Prostate gland (tissue), 2 donors: ENCODE results near the gene GAGE12J. TPM values are rescaled to one million over a fixed set of nuclear protein-coding genes. Genes with fewer than 3 reads are reported as not detected.
"Not testable (repeated sequence)": the region's sequence is repeated elsewhere in the genome, so short reads cannot be mapped to it uniquely, and the experiment has no call there.

Experiments used
- DNase-seq: peaks from one replicate; pipeline ENCODE4 v3.0.0-alpha.2; 2019; ENCODE audit warnings: low spot score
- H3K27ac ChIP-seq, 2 donors: fragments of 200-600 bp; sonication (generic); 2 replicates each; pipeline ENCODE4 v1.5.1; 2017 to 2019
- H3K27me3 ChIP-seq: fragments of 200-600 bp; sonication (generic); replicated peaks from 2 replicates; pipeline ENCODE4 v1.5.1; 2019; ENCODE audit not compliant: insufficient read depth
- H3K36me3 ChIP-seq, 2 donors: fragments of 200-600 bp; sonication (generic); 1 replicate in 1 of 2; 2 replicates in 1 of 2; pipeline versions ENCODE4 v1.5.1 to v1.8.1; 2017 to 2019
- H3K4me1 ChIP-seq: fragments of 200-600 bp; sonication (generic); replicated peaks from 2 replicates; pipeline ENCODE4 v1.5.1; 2019
- H3K4me3 ChIP-seq, 2 donors: fragments of 200-600 bp; sonication (generic); 2 replicates each; pipeline ENCODE4 v1.5.1; 2017 to 2019
- H3K9me3 ChIP-seq: fragments of 200-600 bp; sonication (generic); 2 replicates; pipeline ENCODE4 v1.5.1; 2017
- POLR2A ChIP-seq: fragments of 450-650 bp; IDR thresholded peaks from one replicate; pipeline ENCODE4 v1.6.1; 2016; ENCODE audit warnings: antibody characterized with exemption, mild to moderate bottlenecking
- POLR2AphosphoS5 ChIP-seq: sonication (generic); formaldehyde crosslinking; IDR thresholded peaks from one replicate; pipeline ENCODE4 v1.6.1; 2017; ENCODE audit warnings: antibody characterized with exemption
- WGBS: methylation state at CpG from one replicate; pipeline ENCODE4 v1.1.5; 2018; 5-methylcytosine and 5-hydroxymethylcytosine counted together
- intact Hi-C: fragments of 100-400 bp; cut with DNase I; formaldehyde crosslinking; loops from one replicate; pipeline ENCODE4 v1.14.2; 2022
- total RNA-seq, 2 donors: library from RNA; depleted of rRNA; stranded (reverse); fragments of >200 nt; gene quantifications; one replicate each; pipeline ENCODE4 v1.1.0, GENCODE V29; 2016
- TF ChIP-seq, protein P1 (sequence below), 4 experiments: fragments of 200-600 bp in 2 of 4; fragments of 450-650 bp in 2 of 4; sonication (generic) in 2 of 4; IDR thresholded peaks; 1 replicate in 3 of 4; 2 replicates in 1 of 4; pipeline ENCODE4 v1.5.1; 2016 to 2019; ENCODE audit warnings: antibody characterized with exemption in 4 of 4, mild to moderate bottlenecking in 2 of 4, moderate library complexity in 2 of 4

The GAGE12J gene, protein sequence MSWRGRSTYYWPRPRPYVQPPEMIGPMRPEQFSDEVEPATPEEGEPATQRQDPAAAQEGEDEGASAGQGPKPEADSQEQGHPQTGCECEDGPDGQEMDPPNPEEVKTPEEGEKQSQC
- total RNA-seq: not detected

DNA sequence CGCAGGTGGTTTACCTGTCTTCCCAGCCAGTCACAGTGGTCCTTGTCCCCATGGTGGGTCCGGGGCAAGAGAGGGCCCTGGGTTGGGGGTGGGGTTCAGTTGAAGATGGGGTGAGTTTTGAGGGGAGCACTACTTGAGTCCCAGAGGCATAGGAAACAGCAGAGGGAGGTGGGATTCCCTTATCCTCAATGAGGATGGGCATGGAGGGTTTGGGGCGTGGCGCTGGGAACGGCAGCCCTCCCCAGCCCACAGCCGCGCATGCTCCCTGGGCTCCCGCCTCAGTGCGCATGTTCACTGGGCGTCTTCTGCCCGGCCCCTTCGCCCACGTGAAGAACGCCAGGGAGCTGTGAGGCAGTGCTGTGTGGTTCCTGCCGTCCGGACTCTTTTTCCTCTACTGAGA, at the start of gene GAGE12J:
TSS of gene GAGE12J (plus strand) at position 301 of the 400 bp plus-strand sequence. CDS start 1,157 bp downstream, outside the sequence.
- H3K4me1 ChIP-seq, H3K9me3 ChIP-seq, DNase-seq, H3K27me3 ChIP-seq, intact Hi-C loops, H3K27ac ChIP-seq, H3K36me3 ChIP-seq, H3K4me3 ChIP-seq: not testable (repeated sequence)
- no CpG with 5 or more reads among the region's 16 CpGs for WGBS

DNA sequence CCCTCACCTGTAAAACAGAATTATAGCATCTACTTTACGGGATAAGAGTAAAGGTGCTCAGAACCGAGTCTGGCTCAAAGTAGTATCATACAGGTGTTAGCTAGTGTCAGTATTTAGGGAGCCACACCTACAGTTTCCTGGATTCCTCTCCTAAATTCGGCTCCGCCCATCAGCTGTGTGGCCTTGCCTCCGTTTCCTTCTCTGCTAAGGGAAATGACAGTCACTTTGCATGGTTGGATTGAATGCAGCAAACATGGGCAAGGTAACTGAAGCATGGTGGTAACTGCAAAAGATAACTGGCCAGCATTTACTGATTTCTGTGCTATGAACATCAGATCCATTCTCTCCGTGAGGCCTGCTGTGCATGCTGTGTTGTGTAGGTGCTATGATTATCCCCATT, 49.4 kb upstream of the GAGE12J start:
- no peak for DNase-seq

DNA sequence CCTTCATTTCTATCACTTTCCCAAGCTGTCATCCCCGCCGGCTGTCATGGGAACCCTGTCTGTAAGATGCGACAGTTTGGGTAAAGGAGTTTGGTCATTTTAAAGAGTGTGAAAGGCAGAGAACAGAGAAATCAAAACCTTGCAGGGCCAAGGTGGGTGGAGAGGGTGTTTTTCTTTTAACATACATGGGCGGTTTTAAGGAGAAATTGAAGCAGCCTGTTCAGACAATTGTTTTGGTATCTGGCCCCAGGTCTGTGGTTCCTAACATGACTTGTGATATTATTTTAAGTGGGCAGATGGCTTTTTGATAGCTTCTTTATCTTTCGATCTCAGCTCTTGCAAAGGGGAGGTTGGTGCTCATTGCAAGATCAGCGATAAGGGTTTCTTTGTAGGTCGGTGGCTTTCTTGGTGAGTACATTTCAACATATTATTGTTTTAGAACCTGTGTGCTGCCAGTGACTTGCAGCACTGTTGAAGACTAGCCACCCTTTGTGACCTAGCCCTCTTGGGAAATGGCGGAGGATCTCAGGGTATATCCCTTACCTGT, 48.6 kb upstream of the GAGE12J start:
- Histone ChIP-seq H3K27ac (no peak overlapping the region), H3K27me3 (no peaks in the 10 kb centered on the region), H3K9me3 (no peaks in the 10 kb centered on the region), H3K4me1 (no peaks in the 10 kb centered on the region), H3K36me3 (no peaks in the 10 kb centered on the region), H3K4me3 (no peak overlapping the region)
- TF ChIP-seq POLR2AphosphoS5 (no peak), POLR2A (no peak)
- TF ChIP-seq, protein P1, sequence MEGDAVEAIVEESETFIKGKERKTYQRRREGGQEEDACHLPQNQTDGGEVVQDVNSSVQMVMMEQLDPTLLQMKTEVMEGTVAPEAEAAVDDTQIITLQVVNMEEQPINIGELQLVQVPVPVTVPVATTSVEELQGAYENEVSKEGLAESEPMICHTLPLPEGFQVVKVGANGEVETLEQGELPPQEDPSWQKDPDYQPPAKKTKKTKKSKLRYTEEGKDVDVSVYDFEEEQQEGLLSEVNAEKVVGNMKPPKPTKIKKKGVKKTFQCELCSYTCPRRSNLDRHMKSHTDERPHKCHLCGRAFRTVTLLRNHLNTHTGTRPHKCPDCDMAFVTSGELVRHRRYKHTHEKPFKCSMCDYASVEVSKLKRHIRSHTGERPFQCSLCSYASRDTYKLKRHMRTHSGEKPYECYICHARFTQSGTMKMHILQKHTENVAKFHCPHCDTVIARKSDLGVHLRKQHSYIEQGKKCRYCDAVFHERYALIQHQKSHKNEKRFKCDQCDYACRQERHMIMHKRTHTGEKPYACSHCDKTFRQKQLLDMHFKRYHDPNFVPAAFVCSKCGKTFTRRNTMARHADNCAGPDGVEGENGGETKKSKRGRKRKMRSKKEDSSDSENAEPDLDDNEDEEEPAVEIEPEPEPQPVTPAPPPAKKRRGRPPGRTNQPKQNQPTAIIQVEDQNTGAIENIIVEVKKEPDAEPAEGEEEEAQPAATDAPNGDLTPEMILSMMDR (IDR thresholded peaks at IDR 0.05): no peak
- DNase-seq: no peak
- intact Hi-C loops: no loop called here
- 55% methylated on average over 8 of the region's 8 CpGs for WGBS

More for the DNA sequence above, 49.4 kb upstream of the GAGE12J start:
- H3K27ac ChIP-seq: no peak overlapping the region
- intact Hi-C loops: no loop called here
- H3K27me3 ChIP-seq: no peaks in the 10 kb centered on the region
- H3K4me1 ChIP-seq: no peaks in the 10 kb centered on the region
- no peak overlapping the region for H3K4me3 ChIP-seq
- no peaks in the 10 kb centered on the region for H3K9me3 ChIP-seq
- 55% methylated on average over 6 of the region's 6 CpGs for WGBS
- no peaks in the 10 kb centered on the region for H3K36me3 ChIP-seq
- TF ChIP-seq POLR2AphosphoS5 (no peak), POLR2A (no peak)
- TF ChIP-seq, protein P1 (IDR thresholded peaks at IDR 0.05): no peak

DNA sequence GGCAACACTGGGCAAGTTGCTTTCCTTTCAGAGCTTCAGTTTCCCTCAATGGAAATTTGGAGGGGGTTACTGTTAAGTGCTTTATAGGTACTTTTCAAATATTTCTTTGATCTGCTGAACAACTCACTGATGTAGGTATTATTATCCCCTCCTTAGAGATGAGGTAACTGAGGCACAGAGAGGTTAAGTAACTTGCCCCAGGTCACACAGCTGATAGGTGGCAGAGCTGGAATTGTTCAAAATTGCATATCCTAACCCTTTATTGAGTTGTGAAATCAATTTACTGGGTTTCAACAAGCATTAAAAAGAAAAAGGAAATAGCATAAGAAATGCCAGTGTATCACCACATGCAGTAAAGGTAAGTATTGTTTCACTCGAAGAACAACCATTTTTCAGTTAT, 45.6 kb upstream of the GAGE12J start:
- Histone ChIP-seq H3K9me3 (no peaks in the 10 kb centered on the region), H3K27me3 (no peaks in the 10 kb centered on the region), H3K36me3 (no peaks in the 10 kb centered on the region), H3K27ac (no peak overlapping the region), H3K4me3 (no peak overlapping the region), H3K4me1 (no peaks in the 10 kb centered on the region)
- WGBS: 38% methylated on average over 1 of the region's 1 CpG
- no peak for DNase-seq
- no peak for TF ChIP-seq POLR2A
- TF ChIP-seq, protein P1 (IDR thresholded peaks at IDR 0.05): no peak
- TF ChIP-seq POLR2AphosphoS5: no peak
- intact Hi-C loops: no loop called here

DNA sequence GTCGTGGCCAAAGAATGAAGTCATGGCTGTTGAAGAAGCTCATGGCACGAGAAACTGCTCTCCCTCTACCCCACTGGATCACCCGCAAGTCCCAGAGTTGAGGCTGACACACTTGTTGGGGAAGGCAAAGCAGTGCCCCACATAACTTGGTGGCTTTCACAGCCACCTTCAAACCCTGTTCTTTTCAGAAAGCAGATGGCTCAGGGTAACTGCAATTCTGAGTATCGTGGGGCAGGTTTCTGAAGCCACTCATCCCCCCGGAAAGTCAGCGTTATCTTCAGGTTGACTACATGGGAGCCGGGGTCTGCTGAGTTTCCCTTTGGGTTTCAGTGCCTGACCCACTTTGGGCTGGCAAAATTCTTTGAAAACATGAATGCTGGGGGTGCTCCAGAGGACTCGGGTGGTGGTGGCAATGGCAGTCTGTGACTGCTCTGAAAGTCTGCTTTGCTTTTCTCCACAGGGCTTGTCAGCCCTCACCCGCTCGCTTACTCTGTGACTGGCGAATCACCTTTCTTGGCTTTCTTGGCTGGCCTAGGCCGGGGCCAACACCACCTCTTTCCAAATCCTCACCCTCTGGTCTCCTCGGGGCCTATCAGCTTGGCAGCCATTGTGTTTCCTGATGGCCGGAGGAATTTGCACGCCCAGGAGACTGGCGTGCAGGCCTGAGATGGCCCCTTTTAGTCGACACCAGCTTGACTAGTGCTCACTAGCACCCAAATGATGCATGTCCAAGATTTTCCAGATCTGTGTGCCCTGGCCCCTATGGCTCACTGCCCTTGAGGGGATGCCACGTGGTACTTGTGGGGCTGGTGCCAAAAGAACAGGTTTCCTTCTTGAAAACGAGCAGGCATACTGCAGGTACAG, 44.9 kb upstream of the GAGE12J start:
- TF ChIP-seq POLR2A (no peak), POLR2AphosphoS5 (no peak)
- TF ChIP-seq, protein P1 (IDR thresholded peaks at IDR 0.05): no peak
- Histone ChIP-seq H3K36me3 (no peaks in the 10 kb centered on the region), H3K27me3 (no peaks in the 10 kb centered on the region), H3K9me3 (no peaks in the 10 kb centered on the region), H3K27ac (no peak overlapping the region), H3K4me3 (no peak overlapping the region), H3K4me1 (no peaks in the 10 kb centered on the region)
- no peak for DNase-seq
- intact Hi-C loops: no loop called here
- WGBS: 64% methylated on average over 11 of the region's 19 CpGs
